H1 (cell line): ENCODE results near the gene UMAD1. TPM values are rescaled to one million over a fixed set of nuclear protein-coding genes. Genes with fewer than 3 reads are reported as not detected.

ENCODE experiments used
- CTCF ChIA-PET: fragments of 300-600 bp; sonication (Branson Sonifier 250); formaldehyde crosslinking; loops from one replicate; lab custom pipeline; 2021; ENCODE audit not compliant: partially characterized antibody; lab: Charles Lee
- POLR2A ChIA-PET: fragments of 300-600 bp; sonication (Branson Sonifier 250); formaldehyde crosslinking; loops from one replicate; lab custom pipeline; 2021; ENCODE audit warnings: inconsistent platforms; ENCODE audit not compliant: partially characterized antibody; lab: Charles Lee
- DNase-seq, 2 experiments: peaks; one replicate each; pipeline versions ENCODE4 v3.0.0 to v3.0.0-alpha.2; 2010 to 2022; ENCODE audit warnings: low spot score in 2 of 2, low read depth in 1 of 2, mixed read lengths in 1 of 2
- FAIRE-seq: peaks from 2 replicates; lab custom pipeline; 2011; peaks lifted over from hg19 to GRCh38; lab: Jason Lieb, UNC
- H2AFZ ChIP-seq: 2 replicates; pipeline ENCODE4 v1.8.1; 2012; ENCODE audit warnings: low read length, inconsistent platforms
- H2AK5ac ChIP-seq: 2 replicates; pipeline ENCODE4 v1.6.1; 2013; ENCODE audit warnings: low read depth, low read length
- H2BK120ac ChIP-seq: replicated peaks from 2 replicates; pipeline ENCODE3; 2013; ENCODE audit warnings: low read depth, low read length, inconsistent platforms
- H2BK12ac ChIP-seq: 2 replicates; pipeline ENCODE4 v1.6.1; 2013; ENCODE audit warnings: low read depth, low read length
- H2BK15ac ChIP-seq: 2 replicates; pipeline ENCODE4 v1.6.1; 2013; ENCODE audit warnings: low read length
- H2BK20ac ChIP-seq: 2 replicates; pipeline ENCODE4 v1.6.1; 2013; ENCODE audit warnings: low read length
- H2BK5ac ChIP-seq: 2 replicates; pipeline ENCODE4 v1.6.1; 2013; ENCODE audit warnings: low read depth, low read length
- H3K14ac ChIP-seq: 2 replicates; pipeline ENCODE4 v1.6.1; 2013; ENCODE audit warnings: inconsistent platforms; ENCODE audit not compliant: insufficient read length
- H3K18ac ChIP-seq: 2 replicates; pipeline ENCODE4 v1.6.1; 2013; ENCODE audit warnings: low read length; ENCODE audit errors: extremely low read depth
- H3K23ac ChIP-seq: 2 replicates; pipeline ENCODE4 v1.6.1; 2013; ENCODE audit warnings: inconsistent platforms; ENCODE audit not compliant: insufficient read length
- H3K23me2 ChIP-seq: 2 replicates; pipeline ENCODE4 v1.6.1; 2013; ENCODE audit warnings: low read depth, low read length
- H3K27ac ChIP-seq: 2 replicates; pipeline ENCODE4 v1.6.1; 2011; ENCODE audit warnings: low read depth, low read length, inconsistent platforms
- H3K27me3 ChIP-seq, 4 experiments: replicated peaks in 1 of 4; 1 replicate in 1 of 4; 2 replicates in 3 of 4; pipeline versions ENCODE4 v1.6.1 to v1.8.1; 2011 to 2013; ENCODE audit warnings: low read length in 3 of 4, mild to moderate bottlenecking in 3 of 4, inconsistent platforms in 2 of 4, mixed read lengths in 2 of 4, moderate library complexity in 1 of 4; ENCODE audit not compliant: control insufficient read depth in 3 of 4, insufficient read depth in 3 of 4; ENCODE audit errors: extremely low read depth in 1 of 4
- H3K36me3 ChIP-seq, 4 experiments: 2 replicates each; pipeline versions ENCODE4 v1.6.1 to v1.8.1; 2011 to 2013; ENCODE audit warnings: mild to moderate bottlenecking in 4 of 4, low read length in 3 of 4, moderate library complexity in 2 of 4, control low read depth in 1 of 4, inconsistent platforms in 1 of 4; ENCODE audit not compliant: insufficient read depth in 4 of 4, control insufficient read depth in 2 of 4
- H3K4ac ChIP-seq: replicated peaks from 2 replicates; pipeline ENCODE3; 2013; ENCODE audit warnings: low read length, low read depth, mixed read lengths, inconsistent platforms; ENCODE audit not compliant: insufficient read length
- H3K4me1 ChIP-seq, 4 experiments: replicated peaks in 1 of 4; 1 replicate in 1 of 4; 2 replicates in 3 of 4; pipeline versions ENCODE4 v1.6.1 to v1.8.1; 2011 to 2013; ENCODE audit warnings: low read length in 3 of 4, inconsistent platforms in 2 of 4, mixed read lengths in 1 of 4; ENCODE audit not compliant: insufficient read depth in 4 of 4, control insufficient read depth in 3 of 4
- H3K4me2 ChIP-seq, 2 experiments: 2 replicates each; pipeline versions ENCODE4 v1.6.1 to v1.8.1; 2011 to 2013; ENCODE audit warnings: low read depth in 2 of 2, low read length in 2 of 2, control low read depth in 1 of 2, inconsistent platforms in 1 of 2, mild to moderate bottlenecking in 1 of 2; ENCODE audit not compliant: insufficient read depth in 1 of 2
- H3K4me3 ChIP-seq, 4 experiments: fragments of 200-600, 300-600 bp in 1 of 4; sonication (generic), shearing (Covaris generic), sonication (Bioruptor Twin) in 1 of 4; 2 replicates each; pipeline versions ENCODE4 v1.5.1 to v1.8.1; 2011 to 2016; ENCODE audit warnings: low read length in 4 of 4, low read depth in 3 of 4, control low read depth in 2 of 4, inconsistent platforms in 2 of 4, mild to moderate bottlenecking in 2 of 4, mixed read lengths in 1 of 4, moderate library complexity in 1 of 4; ENCODE audit not compliant: insufficient read depth in 2 of 4; ENCODE audit errors: extremely low read depth in 1 of 4
- H3K56ac ChIP-seq: replicated peaks from 2 replicates; pipeline ENCODE3; 2013; ENCODE audit warnings: low read depth, mild to moderate bottlenecking, mixed read lengths, low read length, inconsistent platforms; ENCODE audit not compliant: insufficient read length
- H3K79me1 ChIP-seq: 2 replicates; pipeline ENCODE4 v1.6.1; 2013; ENCODE audit warnings: low read depth, low read length, control low read depth
- H3K79me2 ChIP-seq, 2 experiments: 2 replicates each; pipeline versions ENCODE4 v1.6.1 to v1.8.1; 2012 to 2013; ENCODE audit warnings: low read length in 2 of 2, mild to moderate bottlenecking in 2 of 2, inconsistent platforms in 1 of 2; ENCODE audit not compliant: insufficient read depth in 2 of 2, control insufficient read depth in 1 of 2
- H3K9ac ChIP-seq, 4 experiments: replicated peaks in 1 of 4; 1 replicate in 1 of 4; 2 replicates in 3 of 4; pipeline versions ENCODE4 v1.6.1 to v1.8.1; 2011 to 2013; ENCODE audit warnings: low read depth in 3 of 4, low read length in 3 of 4, control low read depth in 2 of 4, mild to moderate bottlenecking in 2 of 4, moderate library complexity in 2 of 4, inconsistent platforms in 1 of 4; ENCODE audit errors: extremely low read depth in 1 of 4
- H3K9me3 ChIP-seq, 2 experiments: 2 replicates each; pipeline versions ENCODE4 v1.6.1 to v1.8.1; 2012 to 2013; ENCODE audit warnings: mild to moderate bottlenecking in 2 of 2, moderate library complexity in 2 of 2, control low read depth in 1 of 2, inconsistent platforms in 1 of 2, low read depth in 1 of 2, low read length in 1 of 2, mixed read lengths in 1 of 2; ENCODE audit not compliant: insufficient read depth in 2 of 2
- H4K20me1 ChIP-seq, 2 experiments: replicated peaks in 1 of 2; 2 replicates each; pipeline versions ENCODE3 to v1.8.1; 2011 to 2013; ENCODE audit warnings: inconsistent platforms in 2 of 2, low read length in 2 of 2, mild to moderate bottlenecking in 1 of 2; ENCODE audit not compliant: insufficient read depth in 2 of 2, control insufficient read depth in 1 of 2
- H4K5ac ChIP-seq: 2 replicates; pipeline ENCODE4 v1.6.1; 2013; ENCODE audit warnings: low read length, low read depth, mixed read lengths, inconsistent platforms; ENCODE audit not compliant: insufficient read length
- H4K8ac ChIP-seq: 2 replicates; pipeline ENCODE4 v1.8.0; 2013; ENCODE audit warnings: mild to moderate bottlenecking, moderate library complexity, low read length, inconsistent platforms; ENCODE audit not compliant: insufficient read depth; ENCODE audit errors: extremely low read depth
- H4K91ac ChIP-seq: replicated peaks from 2 replicates; pipeline ENCODE3; 2013; ENCODE audit warnings: low read length, mixed read lengths, inconsistent platforms; ENCODE audit not compliant: insufficient read length
- KDM1A ChIP-seq: fragments of 200-600, 300-600 bp; sonication (generic); IDR thresholded peaks from 2 replicates; pipeline ENCODE4 v1.7.1; 2016; ENCODE audit warnings: mild to moderate bottlenecking, low read length, borderline replicate concordance
- KDM4A ChIP-seq: IDR thresholded peaks from one replicate; pipeline ENCODE4 v1.7.1; 2012; ENCODE audit warnings: low read depth, mild to moderate bottlenecking, moderate library complexity, low read length, inconsistent platforms; ENCODE audit not compliant: severe bottlenecking
- NANOG ChIP-seq: IDR thresholded peaks from 2 replicates; pipeline ENCODE4 v1.6.1; 2011; ENCODE audit warnings: low read length, low read depth, mild to moderate bottlenecking, inconsistent platforms; ENCODE audit not compliant: insufficient read depth, poor library complexity, severe bottlenecking
- TAF1 ChIP-seq: IDR thresholded peaks from 2 replicates; pipeline ENCODE4 v1.6.1; 2011; ENCODE audit warnings: mild to moderate bottlenecking, low read depth, low read length
- TCF12 ChIP-seq: IDR thresholded peaks from 2 replicates; pipeline ENCODE4 v1.6.1; 2011; ENCODE audit warnings: low read depth, mild to moderate bottlenecking, low read length
- USF2 ChIP-seq: IDR thresholded peaks from 2 replicates; pipeline ENCODE4 v1.6.1; 2011; ENCODE audit warnings: low read length, improper control_type of control experiment
- WGBS, 2 experiments: shearing (Covaris generic) in 1 of 2; methylation state at CpG; one replicate each; pipeline versions ENCODE4 v1.1.6 to v1.1.7; 2013 to 2015; ENCODE audit warnings: low lambda C conversion rate in 2 of 2, mixed read lengths in 2 of 2, inconsistent platforms in 1 of 2, low coverage in 1 of 2, missing lambda C conversion rate in 1 of 2; ENCODE audit not compliant: insufficient replicate concordance in 2 of 2, insufficient coverage in 1 of 2, insufficient read length in 1 of 2; ENCODE audit errors: extremely low coverage in 1 of 2, missing lambda C conversion rate in 1 of 2; 5-methylcytosine and 5-hydroxymethylcytosine counted together
- polyA plus RNA-seq, 7 experiments: library from polyadenylated mRNA; depleted of rRNA in 3 of 7; stranded (reverse) in 5 of 7; unstranded in 2 of 7; fragments of >200 nt in 5 of 7; fragments of 200-250 nt in 2 of 7; gene quantifications; 1 replicate in 5 of 7; 2 replicates in 1 of 7; 4 replicates in 1 of 7; pipeline versions ENCODE4 v1.2.1 to v1.2.3, GENCODE V29; 2011 to 2013; ENCODE audit warnings: missing spikeins in 2 of 7, mixed read lengths in 2 of 7
- total RNA-seq: library from RNA; stranded (reverse); fragmentation: NEBNext Ultra II Directional; extraction: Animal tissue kit (Norgen Biotek cat#: 25700); gene quantifications from 2 replicates; pipeline ENCODE4 v1.2.1, GENCODE V29; 2021

Gene UMAD1
- total and polyA plus RNA-seq, 2 of the 8 experiments (the other 6 are each of a cell fraction or from before 2014, with no cell fraction given) = 10.4 to 12.3 TPM

GRCh38 chr7:7702826-7703225 lies 62.3 kb downstream of the UMAD1 start:
- POLR2A ChIA-PET = no interaction called here
- Histone ChIP-seq H3K56ac (no peak overlapping the region), H4K91ac (no peak overlapping the region), H2AFZ (no peak overlapping the region), H3K23ac (no peak overlapping the region), H3K4me3 (no peak overlapping the region), H2AK5ac (no peak overlapping the region), H3K27me3 (no peaks in the 10 kb centered on the region), H3K18ac (no peak overlapping the region), H3K14ac (no peak overlapping the region), H3K4me2 (no peak overlapping the region), H3K79me2 (no peaks in the 10 kb centered on the region), H2BK5ac (no peak overlapping the region), H3K4ac (no peak overlapping the region), H4K5ac (no peak overlapping the region), H2BK15ac (no peak overlapping the region), H3K79me1 (no peaks in the 10 kb centered on the region), H4K20me1 (no peaks in the 10 kb centered on the region), H3K9me3 (no peaks in the 10 kb centered on the region), H3K27ac (no peak overlapping the region), H3K36me3 (no peaks in the 10 kb centered on the region), H3K9ac (no peak overlapping the region; a peak in 1 of 7 replicates), H2BK120ac (no peak overlapping the region), H3K23me2 (no peaks in the 10 kb centered on the region), H3K4me1 (peaks cover 0 to 6% (median under 1%) of the 10 kb centered on the region in 4 experiments; a peak in 3 of 7 replicates), H2BK20ac (no peak overlapping the region), H2BK12ac (no peak overlapping the region), H4K8ac (no peak overlapping the region)
- CTCF ChIA-PET = no interaction called here
- FAIRE-seq (no peak), DNase-seq (no peak)
- WGBS, 2 experiments = 91% methylated on average over 4 of the region's 4 CpGs; no CpG with 5 or more reads in 1 of the 2 experiments
- TF ChIP-seq KDM1A (no peak), KDM4A (no peak), TCF12 (no peak), NANOG (no peak), TAF1 (no peak), USF2 (no peak)
